Measurements from ENCODE around the gene VIM. TPM values are rescaled to one million over a fixed set of nuclear protein-coding genes. Genes with fewer than 3 reads are reported as not detected.
"Not testable (repeated sequence)": the region's sequence is repeated elsewhere in the genome, so short reads cannot be mapped to it uniquely, and the experiment has no call there.

VIM gene
- total RNA-seq, 2 experiments from 2014 or later, result 590 to 602 TPM

- H3K4me3 Mint-ChIP-seq, result no peak overlapping the region
- ChIA-PET POLR2A (no interaction called here), CTCF (no interaction called here)
- no peak overlapping the region for H3K27ac Mint-ChIP-seq
- intact Hi-C loops (cut with micrococcal nuclease), result no loop called here
- peaks cover 20% of the 10 kb centered on the region for H3K9me3 Mint-ChIP-seq
- DNase-seq (no peak), ATAC-seq (no peak)
- peaks cover 5% of the 10 kb centered on the region for H3K36me3 Mint-ChIP-seq (ENCODE audit: low read depth)
- TF ChIP-seq CTCF (IDR thresholded peaks at IDR 0.05), result no peak
- H3K27me3 Mint-ChIP-seq, result no peaks in the 10 kb centered on the region
- H3K4me1 Mint-ChIP-seq (ENCODE audit: low read depth), result peaks cover 1% of the 10 kb centered on the region
These were observed 34.5 kb downstream of the VIM start for GRCh38 chr10:17262502-17262901.

GRCh38 chr10:17263580-17263979 is 35.5 kb downstream of the VIM start:
- TF ChIP-seq CTCF (IDR thresholded peaks at IDR 0.05), result no peak

DNA sequence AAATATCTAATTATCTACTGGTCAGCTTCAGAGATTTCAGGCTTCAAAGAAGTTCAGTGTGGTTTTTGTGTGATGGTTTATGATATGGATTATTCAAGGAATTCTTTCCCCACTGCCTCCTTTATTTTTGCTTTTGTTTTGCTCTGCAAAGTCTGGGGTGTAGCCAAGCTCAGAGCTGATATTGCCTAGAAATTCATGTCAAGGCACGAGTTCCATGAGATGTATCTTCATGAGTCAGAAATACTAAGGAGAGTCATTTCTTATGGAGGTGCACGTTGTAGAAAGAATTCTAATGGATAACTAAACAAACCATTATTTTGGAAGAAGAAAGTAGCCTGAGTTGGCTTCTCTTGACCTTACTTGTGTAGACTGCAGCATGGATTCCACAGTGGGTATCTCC is 37.4 kb downstream of the VIM start:
- ChIA-PET CTCF (interaction anchor here (0.7 to 1.5 kb wide), 3 partner anchors 18 to 423 kb away, joined by 3 to 4 read pairs (median 3); no protein-coding TSS in a partner anchor), POLR2A (no interaction called here)
- DNase-seq (no peak), ATAC-seq (no peak)
- intact Hi-C loops (cut with micrococcal nuclease), result no loop called here
- peaks cover 5% of the 10 kb centered on the region for H3K36me3 Mint-ChIP-seq (ENCODE audit: low read depth)
- H3K4me3 Mint-ChIP-seq, result no peak overlapping the region
- no peak for TF ChIP-seq CTCF (IDR thresholded peaks at IDR 0.05)
- peaks cover 2% of the 10 kb centered on the region for H3K27me3 Mint-ChIP-seq
- no peaks in the 10 kb centered on the region for H3K4me1 Mint-ChIP-seq (ENCODE audit: low read depth)
- no peak overlapping the region for H3K27ac Mint-ChIP-seq
- peaks cover 20% of the 10 kb centered on the region for H3K9me3 Mint-ChIP-seq

More at GRCh38 chr10:17263580-17263979, 35.5 kb downstream of the VIM start:
- Mint-ChIP-seq H3K27ac (no peak overlapping the region), H3K36me3 (ENCODE audit: low read depth) (peaks cover 5% of the 10 kb centered on the region), H3K27me3 (no peaks in the 10 kb centered on the region), H3K9me3 (peaks cover 20% of the 10 kb centered on the region), H3K4me3 (no peak overlapping the region), H3K4me1 (ENCODE audit: low read depth) (no peaks in the 10 kb centered on the region)
- intact Hi-C loops (cut with micrococcal nuclease), result no loop called here
- ChIA-PET CTCF (no interaction called here), POLR2A (interaction anchor here (0.6 kb wide), 1 partner anchor 32 kb away, joined by 5 read pairs; no protein-coding TSS in a partner anchor)
- no peak for ATAC-seq
- no peak for DNase-seq

- H3K27ac Mint-ChIP-seq; DNase-seq; POLR2A ChIA-PET; H3K36me3 Mint-ChIP-seq (ENCODE audit: low read depth); intact Hi-C loops (cut with micrococcal nuclease); ATAC-seq; H3K27me3 Mint-ChIP-seq; H3K4me1 Mint-ChIP-seq (ENCODE audit: low read depth); H3K4me3 Mint-ChIP-seq: not testable (repeated sequence)
- peaks cover 20% of the 10 kb centered on the region for H3K9me3 Mint-ChIP-seq
- CTCF ChIA-PET, result interaction anchor here (1.5 kb wide), 1 partner anchor 19 kb away, joined by 4 read pairs; no protein-coding TSS in a partner anchor
These were observed 38.5 kb downstream of the VIM start for GRCh38 chr10:17266549-17266948.

- DNase-seq (no peak), ATAC-seq (no peak)
- CTCF ChIA-PET, result interaction anchor here (1.2 kb wide), 1 partner anchor 18 kb away, joined by 4 read pairs; no protein-coding TSS in a partner anchor
- peaks cover 6% of the 10 kb centered on the region for H3K9me3 Mint-ChIP-seq
- H3K4me3 Mint-ChIP-seq, result no peak overlapping the region
- peaks cover 4% of the 10 kb centered on the region for H3K4me1 Mint-ChIP-seq (ENCODE audit: low read depth)
- peaks cover 2% of the 10 kb centered on the region for H3K27me3 Mint-ChIP-seq
- no peaks in the 10 kb centered on the region for H3K36me3 Mint-ChIP-seq (ENCODE audit: low read depth)
- POLR2A ChIA-PET, result no interaction called here
- no peak overlapping the region for H3K27ac Mint-ChIP-seq
- no peak for TF ChIP-seq CTCF (IDR thresholded peaks at IDR 0.05)
- intact Hi-C loops (cut with micrococcal nuclease), result no loop called here
These were observed 44.6 kb downstream of the VIM start for GRCh38 chr10:17272648-17273047.

All from activated CD8-positive, alpha-beta T cell treated with anti-CD3 and anti-CD28 coated beads for 36 hours (primary cell).